ENCODE data around the gene TUBD1.
A peak's percentile ranks its signal among the peaks of the same experiment; 100 is the strongest.
"Not testable (repeated sequence)": the region's sequence is repeated elsewhere in the genome, so short reads cannot be mapped to it uniquely, and the experiment has no call there.

The TUBD1 gene

DNA sequence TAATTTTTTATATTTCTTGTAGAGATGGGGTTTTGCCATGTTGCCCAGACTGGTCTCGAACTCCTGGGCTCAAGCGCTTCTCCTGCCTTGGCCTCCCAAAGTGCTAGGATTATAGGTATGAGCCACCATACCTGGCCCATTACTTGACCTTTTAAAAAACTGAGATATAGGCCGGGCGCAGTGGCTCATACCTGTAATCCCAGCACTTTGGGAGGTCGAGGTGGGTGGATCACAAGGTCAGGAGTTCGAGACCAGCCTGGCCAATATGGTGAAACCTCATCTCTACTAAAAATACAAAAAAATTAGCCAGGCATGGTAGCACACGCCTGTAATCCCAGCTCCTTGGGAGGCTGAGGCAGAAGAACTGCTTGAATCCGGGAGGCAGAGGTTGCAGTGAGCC is 19.3 kb downstream of the TUBD1 start:
- DNase-seq, result not testable (repeated sequence)

GRCh38 chr17:59872351-59872750 is 20.4 kb downstream of the TUBD1 start:
- DNase-seq, result no peak

- no peak for DNase-seq
Observed at GRCh38 chr17:59870482-59870881, 22.3 kb downstream of the TUBD1 start.

DNA sequence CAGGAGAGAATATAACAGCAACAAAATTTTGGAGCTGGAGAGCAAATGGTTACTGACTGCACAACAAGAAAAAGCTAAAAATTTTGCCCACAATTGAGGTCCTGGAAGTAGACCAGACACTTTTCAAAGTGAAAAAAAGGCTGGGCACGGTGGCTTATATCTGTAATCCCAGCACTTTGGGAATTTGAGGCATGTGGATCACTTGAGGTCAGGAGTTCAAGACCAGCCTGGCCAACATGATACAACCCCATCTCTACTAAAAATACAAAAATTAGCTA is 22.9 kb downstream of the TUBD1 start:
- no peak for DNase-seq

DNA sequence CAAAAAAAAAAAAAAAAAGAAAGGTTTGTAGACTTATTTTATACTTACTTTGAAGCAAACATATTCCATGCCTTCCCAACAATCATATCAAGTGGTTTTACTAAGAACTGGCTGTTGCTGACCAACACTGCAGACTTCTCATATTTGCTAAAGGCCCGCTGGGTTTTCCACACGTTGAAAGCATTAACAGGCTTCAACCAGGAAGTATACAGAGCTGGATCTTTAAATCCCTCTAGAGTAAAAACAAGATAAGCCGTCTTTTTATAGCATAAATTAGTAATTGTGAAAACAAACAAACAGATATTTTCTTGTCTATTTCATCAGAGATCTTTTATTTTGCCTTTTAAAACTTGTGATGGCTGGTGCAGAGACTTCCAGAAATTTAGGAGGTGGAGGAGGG is 29.1 kb downstream of the TUBD1 start:
- no peak for DNase-seq

DNA sequence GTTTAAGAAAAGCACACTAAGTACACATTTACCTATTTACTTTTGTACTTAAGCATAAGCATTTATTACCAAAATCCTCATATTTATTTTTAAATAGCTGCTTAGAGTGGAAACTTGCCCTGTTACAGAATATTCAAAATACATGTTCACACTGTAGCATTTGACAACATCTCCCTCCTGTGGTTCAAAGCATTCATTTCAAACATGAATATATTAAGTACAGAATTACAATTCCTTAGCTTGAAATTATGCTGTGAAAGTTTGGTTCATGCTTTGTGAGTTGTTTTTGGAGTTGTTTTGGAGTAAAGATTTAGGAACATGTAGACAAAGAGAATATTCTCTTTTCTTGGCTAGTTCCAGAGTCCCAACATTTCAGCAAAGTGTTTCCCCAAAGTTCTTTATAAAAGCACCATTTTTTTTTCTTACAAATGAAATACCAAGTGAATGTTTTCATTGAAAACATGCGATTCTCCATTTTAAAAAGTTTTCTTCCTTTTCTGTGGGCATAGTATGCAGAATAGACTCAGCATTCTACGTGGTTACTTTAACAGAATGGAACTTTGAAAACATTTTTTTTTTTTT is 33.2 kb downstream of the TUBD1 start:
- no peak for DNase-seq

GRCh38 chr17:59858932-59859331 is 33.8 kb downstream of the TUBD1 start:
- DNase-seq, result no peak

GRCh38 chr17:59858167-59858816 is 34.5 kb downstream of the TUBD1 start:
- no peak for DNase-seq

DNA sequence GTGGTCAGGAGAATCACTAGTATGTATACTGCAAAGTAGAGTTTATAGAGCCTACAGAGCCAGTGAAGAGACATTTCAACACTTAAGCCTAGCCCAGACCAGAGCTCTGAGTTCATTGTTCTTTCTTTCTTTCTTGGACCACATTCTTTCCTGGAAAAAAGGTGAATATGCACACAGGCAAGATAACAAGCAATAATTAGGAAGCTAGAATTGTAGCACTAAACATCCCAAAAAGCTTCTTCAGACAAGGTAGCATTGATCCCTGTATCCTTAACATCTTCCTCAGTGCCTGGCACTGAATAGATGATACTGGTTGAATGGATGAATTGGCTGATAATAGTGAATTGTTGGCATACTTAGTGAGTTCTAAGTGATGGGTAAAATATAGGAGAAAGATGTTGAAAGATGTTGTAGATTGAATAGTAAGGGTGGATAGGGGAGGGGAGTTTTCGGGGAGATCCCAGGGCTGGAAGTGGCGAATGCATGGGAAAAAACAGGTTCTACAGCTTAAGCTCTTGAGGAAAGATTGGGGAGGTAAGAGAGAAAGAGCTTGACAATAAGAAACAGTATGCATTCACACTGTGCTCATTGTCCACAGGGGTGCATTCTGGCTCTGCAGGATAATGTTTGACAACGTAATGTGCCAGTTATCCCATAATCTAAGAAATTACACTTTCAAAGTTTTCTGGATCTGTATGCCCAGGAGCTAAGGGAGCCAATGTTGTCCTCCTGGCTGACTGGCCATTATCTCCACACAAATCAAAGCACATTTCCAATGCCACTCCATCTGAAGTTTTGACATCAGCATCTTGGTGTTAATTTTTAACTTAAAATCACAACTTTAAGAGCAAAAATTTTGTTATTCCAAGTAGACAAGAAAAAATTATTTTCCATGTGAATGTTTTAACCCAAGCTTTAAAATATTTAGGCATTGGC is 35.6 kb downstream of the TUBD1 start:
- DNase-seq, result no peak

DNA sequence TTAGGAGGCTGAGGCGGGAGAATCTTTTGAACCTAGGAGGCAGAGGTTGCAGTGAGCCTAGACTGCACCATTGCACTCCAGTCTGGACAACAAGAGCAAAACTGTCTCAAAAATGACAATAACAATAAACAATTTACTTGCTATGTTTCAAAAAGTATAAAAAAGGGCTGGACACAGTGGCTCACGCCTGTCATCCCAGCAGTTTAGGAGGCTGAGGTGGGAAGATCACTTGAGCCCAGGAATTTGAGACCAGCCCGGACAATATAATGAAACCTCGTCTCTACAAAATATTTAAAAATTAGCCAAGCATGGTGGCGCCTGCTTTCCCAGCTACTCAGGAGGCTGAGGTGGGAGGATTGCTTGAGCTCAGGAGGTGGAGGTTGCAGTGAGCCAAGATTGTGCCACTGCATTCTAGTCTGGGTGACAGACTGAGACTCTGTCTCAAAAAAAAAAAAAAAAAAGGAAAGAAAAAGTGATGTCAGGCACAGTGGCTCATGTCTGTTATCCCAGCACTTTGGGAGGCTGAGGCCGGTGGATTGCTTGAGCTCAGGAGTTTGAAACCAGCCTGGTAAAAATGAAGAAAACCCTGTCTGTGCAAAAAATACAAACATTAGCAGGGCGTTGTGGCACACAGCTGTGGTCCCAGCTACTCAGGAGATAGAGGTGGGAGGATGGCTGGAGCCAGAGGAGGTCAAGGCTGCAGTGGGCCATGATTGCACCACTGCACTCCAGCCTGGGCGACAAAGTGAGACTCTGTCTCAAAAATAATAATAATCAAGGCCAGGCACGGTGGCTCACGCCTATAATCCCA is 38.6 kb downstream of the TUBD1 start:
- DNase-seq, result not testable (repeated sequence)

DNA sequence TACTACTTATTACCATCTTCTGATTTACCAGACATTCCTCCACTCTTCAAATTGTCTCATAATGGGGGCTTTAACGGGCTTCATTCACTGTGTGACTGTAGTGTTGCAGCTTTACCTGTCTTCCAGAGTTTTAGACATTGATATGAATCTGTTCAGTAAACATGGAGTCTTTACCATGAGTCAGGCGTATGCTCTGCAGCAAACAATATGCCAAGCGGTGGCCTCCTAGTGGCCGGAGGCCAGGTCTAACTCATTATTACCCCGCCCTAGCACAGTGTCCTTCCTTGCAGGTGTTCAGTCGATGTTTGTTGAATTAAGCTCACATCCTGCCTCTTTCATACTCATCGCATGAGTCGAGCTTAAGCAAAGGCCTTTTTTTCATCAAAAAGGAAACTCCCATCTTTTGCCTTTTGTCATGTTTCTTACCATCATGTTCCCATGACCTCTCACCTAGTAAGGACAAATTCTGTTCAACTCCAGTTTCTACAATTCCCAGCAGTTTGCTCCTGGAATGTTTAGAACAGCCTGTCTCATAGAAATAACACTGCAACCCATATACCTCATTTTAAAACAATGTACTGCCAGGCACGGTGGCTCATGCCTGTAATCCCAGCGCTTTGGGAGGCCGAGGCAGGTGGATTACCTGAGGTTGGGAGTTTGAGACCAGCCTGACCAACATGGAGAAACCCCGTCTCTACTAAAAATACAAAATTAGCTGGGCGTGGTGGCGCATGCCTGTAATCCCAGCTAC is 39.4 kb downstream of the TUBD1 start:
- DNase-seq, result no peak

DNA sequence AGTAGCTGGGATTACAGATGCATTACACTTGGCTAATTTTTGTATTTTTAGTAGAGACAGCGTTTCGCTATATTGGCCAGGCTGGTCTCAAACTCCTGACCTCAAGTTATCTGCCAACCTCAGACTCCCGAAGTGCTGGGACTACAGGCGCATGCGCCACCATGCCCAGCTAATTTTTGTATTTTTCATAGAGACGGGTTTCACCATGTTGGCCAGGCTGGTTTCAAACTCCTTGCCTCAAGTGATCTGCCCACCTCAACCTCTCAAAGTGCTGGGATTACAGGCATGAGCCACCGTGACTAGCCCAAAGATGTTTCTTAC is 39.9 kb downstream of the TUBD1 start:
- DNase-seq, result not testable (repeated sequence)

- DNase-seq, result no peak
Observed at GRCh38 chr17:59851439-59852375, 41.0 kb downstream of the TUBD1 start.

- not testable (repeated sequence) for DNase-seq
Observed at GRCh38 chr17:59850311-59850710, 42.4 kb downstream of the TUBD1 start.

- DNase-seq, result no peak
Observed at GRCh38 chr17:59848778-59849177, 44.0 kb downstream of the TUBD1 start.

GRCh38 chr17:59848385-59848668 is 44.4 kb downstream of the TUBD1 start:
- no peak for DNase-seq

DNA sequence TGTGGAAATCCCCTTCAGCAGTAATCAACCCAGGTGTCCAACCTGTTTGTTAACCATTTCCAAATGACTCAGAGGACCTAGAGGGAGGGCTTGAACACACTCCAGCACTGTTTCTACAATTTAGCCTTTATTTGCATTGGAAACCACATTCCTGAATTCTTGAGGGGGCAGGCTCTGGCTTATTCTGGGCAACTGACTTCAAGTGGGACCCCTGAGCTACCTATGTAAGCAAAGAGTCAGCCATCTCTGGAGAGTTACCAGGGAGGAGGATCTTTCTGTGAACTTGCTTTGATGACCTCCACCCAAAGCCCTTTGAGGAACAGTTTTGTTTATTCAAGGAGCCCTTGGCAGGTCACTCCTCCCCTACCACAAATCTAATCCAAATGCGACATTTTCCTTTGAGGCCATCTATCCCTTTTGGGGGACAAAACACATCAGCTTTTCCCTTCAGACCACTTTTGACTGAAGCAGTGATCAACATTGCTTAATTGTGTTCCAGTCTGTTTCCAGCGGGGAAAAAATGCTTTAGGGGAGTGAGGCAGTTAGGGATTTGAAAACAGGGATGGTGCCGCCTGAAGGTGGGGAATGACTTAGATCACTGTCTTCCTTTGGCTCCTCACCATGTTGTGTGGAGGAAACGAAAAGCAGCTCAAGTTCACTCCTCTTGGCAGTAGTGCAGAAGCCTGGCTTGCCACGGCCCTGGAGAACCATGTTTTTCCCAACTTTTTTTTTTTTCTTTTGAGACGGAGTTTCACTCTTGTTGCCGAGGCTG is 46.2 kb downstream of the TUBD1 start:
- DNase-seq, result no peak

DNA sequence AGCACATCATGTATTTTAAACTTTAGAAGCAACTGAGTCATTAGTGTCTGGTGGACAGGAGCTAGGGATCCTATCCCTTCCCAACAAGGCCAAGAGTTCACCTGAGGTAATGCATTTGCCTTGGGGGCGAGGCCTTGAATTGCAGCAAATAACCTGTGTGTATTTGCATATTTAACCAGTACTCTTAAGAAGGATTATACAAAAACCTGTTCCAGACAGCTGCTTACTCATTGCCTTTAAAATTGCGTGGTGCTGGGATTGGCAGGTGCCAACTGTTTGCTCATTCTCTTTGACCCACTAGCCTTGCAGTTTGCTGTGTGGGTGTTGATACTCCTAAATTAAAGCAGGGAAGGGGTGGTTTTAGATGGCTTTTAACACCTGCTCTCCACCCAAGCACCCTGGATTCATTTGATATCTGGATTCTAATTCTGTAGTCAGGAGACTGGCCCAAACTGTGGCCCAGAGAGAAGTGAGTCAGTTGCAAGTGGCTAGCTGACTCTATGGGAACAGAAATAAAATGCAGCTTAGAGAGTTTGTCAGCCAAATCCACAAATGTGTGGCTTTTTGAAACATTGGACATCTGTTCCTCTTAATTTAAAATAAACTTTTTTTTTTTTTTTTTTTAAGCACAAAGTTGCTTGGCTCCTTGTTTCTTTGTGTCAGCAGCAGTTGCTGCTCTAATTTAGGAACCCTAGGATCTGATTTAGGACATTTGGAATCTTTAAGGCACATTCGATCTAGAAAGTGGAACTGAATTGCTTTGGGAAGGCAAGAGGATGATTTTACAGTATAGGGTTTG is 46.9 kb downstream of the TUBD1 start:
- peak; percentile 67 for DNase-seq

DNA sequence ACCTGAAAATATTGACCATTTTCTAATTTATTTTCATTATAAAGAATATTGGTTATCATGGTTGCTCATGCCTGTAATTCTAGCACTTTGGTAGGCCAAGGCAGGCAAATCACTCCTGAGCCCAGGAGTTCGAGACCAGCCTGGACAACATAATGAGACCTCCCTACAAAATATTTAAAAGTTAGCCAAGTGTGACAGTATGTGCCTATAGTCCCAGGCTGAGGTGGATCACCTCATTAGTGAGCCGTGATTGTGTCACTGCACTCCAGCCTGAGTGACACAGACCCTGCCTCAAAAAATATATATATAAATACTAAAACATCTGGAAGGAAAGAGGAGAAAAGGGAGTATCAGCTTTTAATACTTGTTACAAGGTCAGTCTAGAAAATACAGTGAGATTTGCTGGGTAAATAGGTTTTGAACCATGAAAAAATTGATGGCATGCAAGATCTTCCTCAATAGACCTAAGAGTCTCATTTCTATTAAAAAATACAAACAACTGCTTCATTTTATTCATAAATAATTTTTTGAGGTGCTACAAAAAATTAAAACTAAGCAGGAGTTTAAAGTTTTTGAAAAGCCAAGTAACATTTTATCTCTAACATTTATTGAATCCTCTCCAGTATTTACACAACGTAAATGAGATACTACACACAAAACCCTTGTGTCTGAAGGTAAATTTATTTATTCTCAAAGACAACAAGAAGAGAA is 47.7 kb downstream of the TUBD1 start:
- DNase-seq, result no peak

Measured in NCI-H2171 treated with DMSO at 0.1 percent for 48 hours (cell line).